ENCODE measurements around the gene POLE. TPM values are rescaled to one million over a fixed set of nuclear protein-coding genes. Genes with fewer than 3 reads are reported as not detected.

Gene POLE
- total and polyA plus RNA-seq, 11 donors: 5.3 to 18.6 (median 9.8) TPM

GRCh38 chr12:132593938-132594358 is 93.2 kb downstream of the POLE start:
- peaks cover 0 to 19% (median 5%) of the 10 kb centered on the region in 12 donors for H3K4me1 ChIP-seq
- intact Hi-C loops (cut with DNase I): loop anchor here in 1 of 10 donors (10.0 kb wide), 1 partner anchor 99 kb away; the partner anchor contains the start of gene FBRSL1
- H3K4me3 ChIP-seq: peak overlapping the region in 5 of 12 donors; percentile 20 to 38 (median 28)
- H3K9me3 ChIP-seq: no peaks in the 10 kb centered on the region
- DNase-seq: peak; percentile 88 to 98 (median 94)
- peak; percentile 98 to 99 (median 99) for ATAC-seq
- no peak overlapping the region for H3K27ac ChIP-seq
- TF ChIP-seq CTCF (IDR thresholded peaks at IDR 0.05): no peak
- TF ChIP-seq POLR2A (IDR thresholded peaks at IDR 0.05): no peak
- peaks cover 0 to 18% (median 0%) of the 10 kb centered on the region in 9 donors for H3K27me3 ChIP-seq
- 2 to 23% (median 7%) methylated on average over 11 of the region's 11 CpGs for whole genome bisulfite sequencing, 4 donors
- H3K36me3 ChIP-seq: no peaks in the 10 kb centered on the region

GRCh38 chr12:132593521-132593920 is 93.6 kb downstream of the POLE start:
- H3K9me3 ChIP-seq: no peaks in the 10 kb centered on the region

GRCh38 chr12:132593071-132593470 is 94.1 kb downstream of the POLE start:
- intact Hi-C loops (cut with DNase I): loop anchor here in 1 of 10 donors (10.0 kb wide), 1 partner anchor 98 kb away; the partner anchor contains the start of gene FBRSL1
- TF ChIP-seq CTCF (IDR thresholded peaks at IDR 0.05) (no peak), POLR2A (IDR thresholded peaks at IDR 0.05) (no peak)

More at GRCh38 chr12:132593521-132593920, 93.6 kb downstream of the POLE start:
- intact Hi-C loops (cut with DNase I): loop anchor here in 1 of 10 donors (10.0 kb wide), 1 partner anchor 99 kb away; the partner anchor contains the start of gene FBRSL1
- H3K27me3 ChIP-seq: peaks cover 0 to 18% (median 0%) of the 10 kb centered on the region in 9 donors
- H3K36me3 ChIP-seq: no peaks in the 10 kb centered on the region
- WGBS, 4 donors: 61 to 78% (median 67%) methylated on average over 18 of the region's 18 CpGs
- TF ChIP-seq POLR2A (IDR thresholded peaks at IDR 0.05): no peak
- no peak for TF ChIP-seq CTCF (IDR thresholded peaks at IDR 0.05)
- ATAC-seq: peak in 1 of 4 donors; percentile 3
- peak overlapping the region in 5 of 12 donors; percentile 20 to 38 (median 28) for H3K4me3 ChIP-seq
- peak in 1 of 5 donors; percentile 61 for DNase-seq
- H3K4me1 ChIP-seq: peaks cover 0 to 15% (median 5%) of the 10 kb centered on the region in 12 donors
- no peak overlapping the region for H3K27ac ChIP-seq

GRCh38 chr12:132592282-132592970 is 94.7 kb downstream of the POLE start:
- intact Hi-C loops (cut with DNase I): loop anchor here in 1 of 10 donors (10.0 kb wide), 1 partner anchor 98 kb away; the partner anchor contains the start of gene FBRSL1
- Histone ChIP-seq H3K4me3 (no peak overlapping the region), H3K27me3 (peaks cover 0 to 18% (median 0%) of the 10 kb centered on the region in 9 donors), H3K9me3 (no peaks in the 10 kb centered on the region), H3K36me3 (no peaks in the 10 kb centered on the region), H3K27ac (no peak overlapping the region), H3K4me1 (peaks cover 0 to 12% (median 4%) of the 10 kb centered on the region in 12 donors)
- DNase-seq: peak in 1 of 5 donors; percentile 47
- TF ChIP-seq CTCF (IDR thresholded peaks at IDR 0.05): no peak
- TF ChIP-seq POLR2A (IDR thresholded peaks at IDR 0.05): no peak
- WGBS, 4 donors: 79 to 91% (median 87%) methylated on average over 38 of the region's 38 CpGs
- ATAC-seq: no peak

More at GRCh38 chr12:132593071-132593470, 94.1 kb downstream of the POLE start:
- ATAC-seq: no peak
- Histone ChIP-seq H3K36me3 (no peaks in the 10 kb centered on the region), H3K27me3 (peaks cover 0 to 18% (median 0%) of the 10 kb centered on the region in 9 donors), H3K27ac (no peak overlapping the region), H3K9me3 (no peaks in the 10 kb centered on the region), H3K4me3 (no peak overlapping the region), H3K4me1 (peaks cover 0 to 15% (median 5%) of the 10 kb centered on the region in 12 donors)
- 73 to 78% (median 77%) methylated on average over 18 to 21 of the region's 21 CpGs for WGBS, 4 donors
- peak in 1 of 5 donors; percentile 45 for DNase-seq

Measured in heart left ventricle (tissue), 16 donors.